ENCODE data around the gene CLMN.
"Not testable (repeated sequence)": the region's sequence is repeated elsewhere in the genome, so short reads cannot be mapped to it uniquely, and the experiment has no call there.

The CLMN gene

GRCh38 chr14:95183532-95184412, 135.9 kb downstream of the CLMN start:
- no peak overlapping the region for H3K4me3 ChIP-seq (ENCODE audit: low read depth, low read length)
- TF ChIP-seq CTCF (IDR thresholded peaks at IDR 0.05; ENCODE audit: borderline replicate concordance, insufficient read depth, low read depth, low read length), result no peak

GRCh38 chr14:95183082-95183481, 136.6 kb downstream of the CLMN start:
- TF ChIP-seq CTCF (IDR thresholded peaks at IDR 0.05; ENCODE audit: borderline replicate concordance, insufficient read depth, low read depth, low read length), result no peak
- no peak overlapping the region for H3K4me3 ChIP-seq (ENCODE audit: low read depth, low read length)

DNA sequence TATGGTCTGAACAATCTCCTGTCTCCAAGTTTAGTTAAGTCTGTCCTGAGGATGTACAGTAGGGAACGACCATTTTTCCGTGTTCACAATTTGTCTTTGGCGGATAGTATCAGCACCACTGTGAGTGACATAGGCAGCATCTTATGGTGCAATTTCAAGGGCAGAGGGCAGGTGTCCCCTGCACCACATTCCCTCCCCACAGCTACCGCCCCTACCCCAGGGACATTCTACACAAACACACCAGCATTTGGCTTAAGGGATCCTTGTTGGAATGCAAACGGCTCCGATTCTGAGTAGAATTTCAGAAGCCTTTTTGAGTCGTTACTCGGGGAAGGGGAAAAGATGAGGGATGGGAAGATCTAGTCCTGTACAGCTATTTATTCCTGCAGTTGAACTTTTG, 137.3 kb downstream of the CLMN start:
- no peak overlapping the region for H3K4me3 ChIP-seq (ENCODE audit: low read depth, low read length)
- TF ChIP-seq CTCF (IDR thresholded peaks at IDR 0.05; ENCODE audit: borderline replicate concordance, insufficient read depth, low read depth, low read length), result no peak

DNA sequence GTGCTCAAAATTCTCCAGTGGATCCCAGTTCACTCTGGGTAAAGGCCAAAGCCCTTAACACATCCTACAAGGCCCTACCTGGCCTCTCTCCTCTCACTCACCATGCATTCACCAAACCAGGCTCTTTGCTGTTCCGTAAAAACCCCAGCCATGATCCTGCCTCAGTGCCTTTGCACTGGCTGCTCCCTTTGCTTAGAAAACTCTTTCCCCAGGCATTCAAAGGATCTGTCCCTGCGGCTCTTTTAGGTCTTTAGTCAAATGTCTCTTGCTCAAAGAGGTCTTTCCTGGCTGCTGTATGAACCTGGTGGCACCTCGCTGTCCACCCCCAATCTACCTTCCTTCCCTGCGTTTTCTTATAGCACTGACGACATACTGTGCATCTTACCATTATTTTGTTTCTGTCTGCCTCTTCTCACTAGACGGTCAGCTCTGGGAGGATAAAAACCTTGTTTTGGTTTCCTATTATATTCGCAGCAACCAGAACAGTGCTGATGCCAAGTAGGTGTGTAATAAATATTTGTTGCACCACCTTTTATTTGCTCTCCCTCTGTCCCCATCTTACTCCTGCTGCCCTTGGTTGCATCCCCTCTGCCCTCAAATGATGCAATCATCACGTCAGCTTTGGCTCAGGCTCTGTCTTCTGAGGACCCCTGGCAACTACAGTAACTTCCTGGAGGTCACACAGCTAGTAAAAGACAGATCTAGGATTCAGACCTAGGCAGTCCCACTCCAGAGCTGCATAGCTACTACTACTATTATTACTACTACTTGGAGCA, 138.6 kb downstream of the CLMN start:
- no peak overlapping the region for H3K4me3 ChIP-seq (ENCODE audit: low read depth, low read length)
- TF ChIP-seq CTCF (IDR thresholded peaks at IDR 0.05; ENCODE audit: borderline replicate concordance, insufficient read depth, low read depth, low read length), result no peak

DNA sequence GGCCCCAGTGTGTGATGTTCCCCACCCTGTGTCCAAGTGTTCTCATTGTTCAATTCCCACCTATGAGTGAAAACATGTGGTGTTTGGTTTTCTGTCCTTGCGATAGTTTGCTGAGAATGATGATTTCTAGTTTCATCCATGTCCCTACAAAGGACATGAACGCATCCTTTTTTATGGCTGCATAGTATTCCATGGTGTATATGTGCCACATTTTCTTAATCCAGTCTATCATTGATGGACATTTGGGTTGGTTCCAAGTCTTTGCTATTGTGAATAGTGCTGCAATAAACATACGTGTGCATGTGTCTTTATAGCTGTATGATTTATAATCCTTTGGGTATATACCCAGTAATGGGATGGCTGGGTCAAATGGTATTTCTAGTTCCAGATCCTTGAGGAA, 144.0 kb downstream of the CLMN start:
- H3K4me3 ChIP-seq (ENCODE audit: low read depth, low read length), result not testable (repeated sequence)

DNA sequence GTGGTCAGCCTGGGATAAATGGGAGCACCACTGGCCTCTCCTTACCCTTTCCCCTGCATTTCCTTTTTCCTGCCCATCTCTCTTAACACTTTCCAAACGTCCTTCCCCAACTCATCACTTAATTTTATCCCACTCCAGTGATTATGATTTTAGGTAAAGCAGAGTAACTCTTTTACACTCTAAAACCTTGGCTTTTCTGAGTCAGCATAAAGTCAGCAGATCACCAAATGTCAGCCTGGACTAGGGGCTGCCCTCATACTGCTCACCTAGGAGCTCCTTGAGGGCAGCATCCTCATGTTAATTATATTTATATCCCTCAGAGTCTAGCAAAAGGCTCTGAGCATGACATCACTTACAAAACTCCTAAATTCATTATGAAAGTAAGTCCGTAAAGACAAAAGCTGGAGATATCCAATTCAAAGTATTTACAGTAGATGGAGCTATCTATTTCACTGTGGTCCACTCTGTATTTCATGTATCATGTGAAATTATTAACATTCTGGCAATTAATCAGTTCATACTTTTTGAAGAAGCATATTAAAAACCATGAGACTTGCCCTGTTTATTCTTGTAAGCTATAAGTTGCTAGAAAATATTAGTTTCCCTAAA, 145.4 kb downstream of the CLMN start:
- no peak for TF ChIP-seq CTCF (IDR thresholded peaks at IDR 0.05; ENCODE audit: borderline replicate concordance, insufficient read depth, low read depth, low read length)
- H3K4me3 ChIP-seq (ENCODE audit: low read depth, low read length), result no peak overlapping the region

DNA sequence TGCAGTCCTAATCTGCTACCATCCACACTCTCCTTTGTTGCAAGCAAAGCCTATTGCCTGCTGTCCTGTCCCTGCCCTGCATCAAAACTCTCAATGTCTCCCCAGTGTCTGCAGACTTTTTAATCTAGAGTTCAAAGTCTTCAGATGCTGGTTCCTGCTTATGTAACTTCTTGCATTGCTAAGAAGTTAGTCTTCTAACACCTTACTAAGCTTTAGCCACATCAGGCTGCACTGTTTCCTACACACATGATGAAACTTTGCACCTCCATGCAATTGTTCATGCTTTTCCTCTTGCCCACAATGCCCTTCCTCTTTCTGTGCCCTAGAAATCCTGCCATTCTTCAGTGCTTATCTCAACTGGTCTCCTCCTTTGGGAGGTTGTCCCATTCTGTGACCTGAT, 146.2 kb downstream of the CLMN start:
- TF ChIP-seq CTCF (IDR thresholded peaks at IDR 0.05; ENCODE audit: borderline replicate concordance, insufficient read depth, low read depth, low read length), result no peak

More for the DNA sequence above, 146.2 kb downstream of the CLMN start:
- H3K4me3 ChIP-seq (ENCODE audit: low read depth, low read length), result no peak overlapping the region

All from GM12875 (cell line).